RCC 7860 (cell line): ENCODE results near the gene PAM.
A peak's percentile ranks its signal among the peaks of the same experiment; 100 is the strongest.

Source experiments
- DNase-seq: peaks from one replicate; pipeline ENCODE4 v3.0.0-alpha.2; 2015; ENCODE audit warnings: low spot score
- FAIRE-seq: peaks from 2 replicates; lab custom pipeline; 2012; peaks lifted over from hg19 to GRCh38; lab: Jason Lieb, UNC

PAM gene

DNA sequence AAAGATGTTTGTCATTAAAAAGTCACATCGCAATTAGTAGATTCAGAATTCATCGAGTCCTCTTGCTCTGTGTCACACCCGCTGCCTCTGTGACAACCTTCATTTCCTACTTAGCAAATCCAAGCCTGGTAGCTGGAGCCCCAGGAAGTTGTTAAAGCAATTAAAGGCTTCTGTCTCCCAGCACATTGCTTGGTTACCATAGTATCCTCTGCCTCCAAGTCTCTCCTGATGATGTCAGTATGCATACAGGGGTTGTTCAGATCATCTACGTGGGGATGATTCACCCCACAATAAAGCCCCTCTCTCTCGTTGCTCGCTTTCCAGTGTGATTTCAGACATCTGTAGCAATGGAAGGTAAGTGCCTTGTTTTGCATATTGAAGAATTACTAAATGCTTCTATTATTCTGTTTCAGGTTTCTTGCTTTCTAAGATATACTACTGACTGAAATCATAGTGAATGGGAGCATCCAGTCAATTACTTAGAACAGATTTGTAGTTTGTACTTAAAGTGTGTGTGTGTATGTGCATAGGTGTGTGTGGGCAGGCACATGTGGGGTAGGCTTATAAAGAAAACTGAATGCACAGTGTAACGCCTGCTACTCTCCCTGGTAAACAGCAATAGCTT is 52.9 kb downstream of the PAM start:
- FAIRE-seq (no peak), DNase-seq (peak; percentile 75)

DNA sequence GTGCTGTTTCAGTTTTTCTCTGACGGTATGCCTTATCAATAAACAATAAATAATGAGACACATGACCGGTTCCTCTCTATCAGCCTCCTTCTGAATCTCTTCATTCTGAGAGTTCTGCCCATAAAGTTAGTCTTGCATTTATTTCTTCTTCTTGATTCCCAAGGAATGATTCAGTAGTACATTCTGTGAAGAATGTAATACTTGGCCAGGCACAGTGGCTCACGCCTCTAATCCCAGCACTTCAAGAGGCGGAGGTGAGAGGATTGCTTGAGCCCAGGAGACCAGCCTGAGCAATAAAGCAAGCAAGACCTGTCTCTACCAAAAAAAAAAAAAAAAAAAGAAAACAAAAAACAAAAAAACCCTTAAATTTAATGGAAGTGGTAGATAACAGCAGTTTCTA is 53.9 kb downstream of the PAM start:
- FAIRE-seq: peak; percentile 66
- DNase-seq: no peak

DNA sequence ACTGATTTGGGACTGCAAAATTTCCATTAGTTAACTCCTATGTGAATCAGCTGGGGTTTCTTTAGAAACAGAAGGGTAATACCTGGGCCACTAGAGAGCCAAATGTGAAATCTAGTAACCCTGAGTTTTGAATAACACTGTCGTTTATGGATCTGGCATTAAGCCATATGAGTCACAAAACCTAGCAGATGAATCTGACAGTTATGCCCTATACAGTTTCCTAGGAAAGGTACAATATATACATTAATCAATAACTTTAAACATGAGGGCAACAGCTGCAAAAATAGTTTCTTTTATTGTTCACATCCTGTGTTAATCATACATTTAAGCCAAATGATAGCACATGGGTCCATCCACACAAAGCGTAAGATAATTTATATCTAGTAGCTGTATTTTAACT is 56.9 kb downstream of the PAM start:
- FAIRE-seq (peak; percentile 92), DNase-seq (peak; percentile 72)

DNA sequence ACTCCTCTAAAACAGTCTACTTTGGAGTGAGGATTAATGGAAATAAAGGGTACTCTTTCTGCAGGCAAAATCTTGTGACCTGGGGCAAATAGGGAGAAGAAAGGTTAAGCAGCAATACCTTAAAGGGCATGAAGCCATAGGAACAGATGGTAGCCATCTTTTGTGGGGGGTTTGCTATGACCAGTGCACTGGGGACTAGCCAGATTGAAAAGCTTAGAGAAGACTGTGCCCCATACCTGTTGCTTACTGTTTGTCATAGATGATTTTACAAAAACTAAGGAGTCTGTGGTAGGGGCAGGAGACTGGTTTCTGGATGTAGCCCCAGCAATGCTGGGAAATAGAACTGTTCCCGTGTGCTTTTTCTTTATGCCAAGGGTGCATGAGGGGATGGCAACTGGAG is 58.6 kb downstream of the PAM start:
- FAIRE-seq (no peak), DNase-seq (no peak)

DNA sequence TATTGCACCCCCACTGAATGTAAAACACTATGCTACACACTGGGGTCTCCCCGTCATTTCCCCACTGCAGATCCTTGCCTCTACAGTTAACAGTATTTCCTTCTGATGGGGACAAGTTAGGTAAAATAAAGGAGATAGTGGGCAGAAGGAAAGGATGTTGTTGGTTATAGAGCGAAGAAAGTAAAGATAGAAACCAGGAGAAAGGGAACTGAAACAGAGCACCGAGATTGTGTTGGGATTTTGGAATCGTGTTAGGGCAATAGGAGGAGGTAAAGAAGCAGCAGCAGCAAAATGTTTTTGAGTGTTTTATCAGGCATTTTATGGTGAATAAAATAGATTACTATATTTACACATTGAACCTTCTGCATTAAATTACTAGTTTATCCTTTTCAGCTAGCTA is 60.0 kb downstream of the PAM start:
- FAIRE-seq: no peak
- no peak for DNase-seq

DNA sequence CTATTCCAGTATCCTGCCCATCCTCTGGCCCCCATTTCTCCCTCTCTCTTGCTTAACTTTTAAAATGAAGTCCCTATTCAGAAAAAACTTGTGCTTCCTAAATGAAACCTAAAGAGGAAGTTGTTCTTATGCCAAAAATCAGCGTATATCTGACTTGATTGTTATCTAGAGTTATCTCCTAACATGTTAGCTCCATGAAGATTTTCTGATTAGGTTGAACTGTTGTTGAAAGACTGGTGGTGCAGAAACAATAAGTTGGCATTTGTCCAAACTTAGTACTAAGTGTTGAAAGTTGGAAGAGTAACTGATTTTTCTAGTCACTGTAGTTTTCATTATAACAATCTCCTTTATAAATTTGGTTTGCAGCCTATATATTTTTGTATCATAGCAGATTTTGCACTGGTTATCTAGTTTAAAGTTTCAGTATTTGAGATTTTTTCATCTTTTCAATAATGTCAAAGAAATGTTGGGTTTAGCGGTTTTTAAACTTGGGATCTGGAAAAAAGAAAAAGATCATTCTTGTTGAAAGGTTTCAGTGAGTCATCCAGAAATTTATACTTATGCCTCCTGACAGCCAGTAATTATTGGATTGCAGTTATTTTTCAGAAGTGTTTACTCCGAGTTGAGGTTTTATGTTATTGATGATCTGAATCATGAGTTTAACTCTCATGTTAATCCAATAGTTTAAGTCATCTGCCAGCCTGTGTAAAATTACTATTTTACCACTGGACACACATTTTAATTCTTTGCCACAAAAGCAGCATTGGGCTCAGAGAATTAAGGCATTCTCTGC is 60.6 kb downstream of the PAM start:
- DNase-seq (no peak), FAIRE-seq (peak; percentile 33)

DNA sequence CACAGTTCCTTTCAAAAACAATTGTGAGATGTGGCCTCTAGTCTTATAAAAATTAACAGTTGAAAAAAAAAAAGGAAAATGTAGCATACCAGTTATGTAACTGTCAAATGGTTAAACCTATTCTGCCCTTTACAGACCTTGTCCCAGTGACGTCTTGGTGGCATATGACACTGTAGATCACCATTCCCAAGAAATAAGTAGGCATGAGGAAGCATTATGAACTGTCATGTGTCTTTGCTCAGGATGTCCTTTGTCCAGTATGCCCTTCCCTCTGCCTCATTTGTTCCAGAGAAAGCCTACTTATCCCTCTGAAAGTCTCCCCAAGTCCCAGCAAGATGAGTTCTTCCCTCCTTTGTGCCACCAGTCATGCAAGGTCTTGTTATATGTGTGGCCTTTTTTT is 63.2 kb downstream of the PAM start:
- FAIRE-seq: no peak
- no peak for DNase-seq

DNA sequence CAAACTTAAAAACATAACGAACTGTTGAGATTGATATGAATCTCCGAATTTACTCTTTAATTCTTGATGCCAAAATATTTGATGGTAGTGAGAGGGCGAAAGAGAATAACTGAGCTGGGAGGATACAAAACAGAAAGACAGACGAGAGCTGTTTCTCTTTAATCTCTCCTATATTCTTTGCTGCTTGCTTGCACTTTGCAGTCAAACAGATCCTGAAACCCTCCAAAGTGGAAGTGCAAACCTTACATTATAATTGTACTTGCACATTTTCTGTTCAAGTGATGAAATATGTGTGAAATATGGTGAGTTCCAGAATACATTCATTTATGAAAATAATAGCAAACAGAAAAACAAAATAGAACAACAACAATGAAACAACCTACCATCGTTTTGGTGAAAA is 63.8 kb downstream of the PAM start:
- DNase-seq (no peak), FAIRE-seq (no peak)

DNA sequence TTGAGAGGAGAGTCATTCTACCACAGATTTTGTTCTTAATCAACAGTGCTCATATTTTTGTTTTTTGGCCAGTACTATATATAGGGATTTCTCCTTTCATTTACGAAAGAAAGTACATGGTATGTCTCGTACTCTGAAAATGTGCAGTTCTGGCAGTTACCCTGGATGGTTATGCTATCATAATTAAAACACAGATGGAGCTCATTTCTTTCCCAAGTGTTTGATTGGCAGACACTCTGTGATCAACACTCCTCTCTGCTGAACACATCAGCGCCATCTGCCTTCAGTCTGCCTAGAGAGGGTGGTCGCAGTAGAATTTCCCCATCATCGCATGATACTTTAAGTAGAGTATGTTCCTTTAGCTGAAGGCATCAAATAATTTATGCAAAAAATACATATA is 64.5 kb downstream of the PAM start:
- FAIRE-seq (no peak), DNase-seq (no peak)

DNA sequence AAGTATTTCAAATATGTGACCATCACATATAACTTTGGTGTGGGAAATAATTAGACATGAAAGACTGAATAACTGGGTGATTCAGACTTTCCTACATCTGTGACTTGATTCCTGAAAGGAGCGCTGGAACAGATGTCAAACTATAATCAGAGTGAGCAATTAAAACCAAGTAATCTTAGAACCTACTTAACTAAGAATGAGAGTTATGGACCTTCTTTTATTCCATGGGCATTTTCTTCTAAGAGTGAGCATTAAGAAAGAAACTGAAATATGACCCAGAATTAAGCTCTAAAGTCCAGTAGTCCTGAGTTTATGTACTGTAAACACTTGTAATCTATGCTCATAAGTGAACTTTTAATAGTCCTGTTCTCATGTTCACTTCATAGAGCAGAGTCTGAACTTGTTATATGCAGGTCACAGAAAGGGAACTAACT is 68.4 kb downstream of the PAM start:
- peak; percentile 29 for DNase-seq

DNA sequence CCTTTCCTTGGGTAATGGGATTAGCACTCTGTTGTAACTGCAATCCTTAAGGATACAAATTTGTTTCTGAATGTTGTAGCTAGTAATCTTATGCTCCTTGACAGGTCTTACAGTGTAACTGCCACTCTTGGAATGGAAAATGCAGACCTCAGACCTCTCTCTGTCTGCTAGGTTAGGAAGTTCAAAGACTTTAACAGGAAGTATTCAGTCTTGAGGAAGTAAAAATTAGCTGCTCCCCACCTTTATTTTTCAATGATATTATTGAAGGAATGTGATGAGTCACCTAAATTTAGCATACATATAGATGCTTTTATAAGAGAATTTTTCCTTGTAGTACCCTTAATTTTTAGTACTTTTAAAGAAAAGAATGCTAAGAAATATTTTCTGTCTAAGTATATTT is 71.5 kb downstream of the PAM start:
- no peak for FAIRE-seq
- no peak for DNase-seq

More for the DNA sequence above, 68.4 kb downstream of the PAM start:
- FAIRE-seq: peak; percentile 85

DNA sequence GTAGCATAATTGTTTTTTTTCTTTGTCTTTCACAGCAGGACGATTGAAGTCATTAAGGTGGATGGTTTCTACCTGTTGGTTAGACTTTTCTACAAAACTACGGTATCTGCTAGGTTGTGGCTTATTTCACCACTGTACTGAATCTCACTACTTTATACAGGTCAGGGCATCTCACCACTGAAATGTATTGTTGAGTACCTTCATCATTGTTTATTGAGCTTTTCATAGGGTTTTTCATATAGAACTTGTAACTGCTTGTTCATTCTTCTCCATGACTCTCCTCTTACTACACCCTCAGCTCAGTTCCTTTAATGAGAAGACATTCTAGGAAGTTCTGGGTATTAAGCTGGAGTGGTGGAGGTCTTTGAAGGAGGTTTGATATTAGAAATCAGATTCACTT is 75.1 kb downstream of the PAM start:
- no peak for FAIRE-seq

DNA sequence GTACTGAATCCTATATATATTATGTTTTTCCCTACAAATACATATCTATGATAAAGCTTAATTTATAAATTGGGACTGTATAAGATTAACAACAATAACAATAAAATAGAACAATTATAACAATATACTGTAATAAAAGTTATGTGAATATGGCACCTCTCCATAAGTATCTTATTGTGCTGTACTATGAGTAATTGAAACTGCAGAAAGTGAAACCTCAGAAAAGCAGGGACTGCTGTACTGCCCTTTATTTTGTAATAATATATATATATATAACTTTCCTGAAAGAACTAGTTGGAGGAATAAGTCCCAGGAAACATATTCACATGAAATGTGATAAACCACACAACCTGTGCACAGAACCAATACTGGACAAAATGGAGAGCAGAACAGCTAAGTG is 77.3 kb downstream of the PAM start:
- DNase-seq (no peak), FAIRE-seq (no peak)

More for the DNA sequence above, 75.1 kb downstream of the PAM start:
- no peak for DNase-seq

DNA sequence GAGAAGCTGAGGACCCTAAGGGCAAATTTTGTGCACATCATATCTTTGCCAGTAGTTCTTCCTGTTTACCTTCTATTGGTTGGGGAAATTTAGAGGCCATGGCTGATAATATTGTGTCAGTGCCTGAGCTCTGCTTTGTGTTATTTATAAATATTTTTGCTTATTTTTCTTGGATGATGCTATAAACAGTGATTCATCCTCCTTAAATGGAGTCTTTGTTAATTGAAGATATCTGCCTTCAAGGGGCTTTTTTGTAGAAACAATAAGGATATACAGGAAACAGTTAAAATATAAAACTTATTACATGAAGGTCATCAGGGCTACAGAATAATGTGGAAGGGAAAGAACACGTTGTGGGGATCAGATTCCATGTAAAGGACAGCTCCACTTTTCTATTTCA is 78.0 kb downstream of the PAM start:
- no peak for FAIRE-seq
- no peak for DNase-seq

DNA sequence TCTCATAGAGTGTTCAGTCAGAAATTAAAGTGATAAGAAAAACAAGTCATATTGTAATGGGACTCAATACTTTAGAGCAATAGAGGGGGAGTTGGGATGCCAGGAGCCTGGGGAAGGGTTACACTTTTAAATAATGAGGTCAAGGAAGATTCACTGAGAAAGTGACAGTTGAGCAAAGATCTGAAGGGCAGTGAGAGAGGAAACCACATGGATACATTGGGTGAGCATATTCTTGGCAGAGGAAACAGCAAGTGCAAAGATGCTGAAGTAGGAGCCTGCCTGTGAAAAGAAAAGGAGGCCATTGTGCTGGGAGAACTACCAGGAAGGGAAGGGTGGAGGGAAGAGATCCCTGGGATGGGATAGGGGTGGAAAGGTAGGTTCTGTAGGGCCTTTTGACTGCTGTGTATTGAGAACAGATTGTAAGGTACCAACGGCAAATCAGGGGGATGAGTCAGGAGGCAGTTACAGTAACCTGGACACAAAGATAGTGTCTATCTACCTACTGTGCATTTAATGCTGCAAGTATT is 79.4 kb downstream of the PAM start:
- FAIRE-seq (no peak), DNase-seq (no peak)

DNA sequence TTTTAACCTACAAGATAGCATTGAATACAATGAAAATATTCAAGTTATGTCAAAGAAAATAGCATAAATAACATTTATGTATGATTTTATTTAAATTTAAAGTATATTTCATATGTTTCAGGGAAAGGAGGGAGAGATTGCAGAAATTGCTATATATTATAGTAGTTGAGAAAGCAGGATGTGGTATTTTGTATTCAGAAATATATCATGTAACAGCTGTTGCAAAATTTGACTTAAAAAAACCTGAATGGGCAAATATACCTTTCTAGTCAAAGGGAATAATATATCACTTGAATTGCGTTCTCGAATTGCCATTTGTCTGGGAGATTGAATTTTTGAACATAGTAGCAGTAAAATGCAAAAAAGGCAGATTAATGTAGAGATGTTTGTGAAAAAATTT is 80.6 kb downstream of the PAM start:
- FAIRE-seq: no peak
- no peak for DNase-seq

DNA sequence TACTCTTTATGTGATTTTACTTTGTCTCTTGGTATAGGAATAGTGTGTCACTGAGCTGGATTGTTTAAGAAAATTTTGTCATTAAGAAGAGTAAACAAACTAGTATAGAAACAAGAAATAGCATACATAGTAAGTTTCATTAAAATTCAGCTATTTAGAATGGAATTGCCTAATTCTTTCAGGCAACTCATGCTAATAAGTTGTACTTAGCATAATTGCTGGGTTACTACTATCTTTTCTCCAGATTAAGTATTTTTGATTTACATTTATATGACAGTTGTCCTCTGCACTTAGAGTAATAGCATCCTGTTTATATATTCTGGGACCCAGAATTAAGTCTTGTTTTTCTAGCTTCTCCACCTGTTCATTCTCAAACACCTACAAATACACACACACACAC is 85.9 kb downstream of the PAM start:
- no peak for FAIRE-seq

DNA sequence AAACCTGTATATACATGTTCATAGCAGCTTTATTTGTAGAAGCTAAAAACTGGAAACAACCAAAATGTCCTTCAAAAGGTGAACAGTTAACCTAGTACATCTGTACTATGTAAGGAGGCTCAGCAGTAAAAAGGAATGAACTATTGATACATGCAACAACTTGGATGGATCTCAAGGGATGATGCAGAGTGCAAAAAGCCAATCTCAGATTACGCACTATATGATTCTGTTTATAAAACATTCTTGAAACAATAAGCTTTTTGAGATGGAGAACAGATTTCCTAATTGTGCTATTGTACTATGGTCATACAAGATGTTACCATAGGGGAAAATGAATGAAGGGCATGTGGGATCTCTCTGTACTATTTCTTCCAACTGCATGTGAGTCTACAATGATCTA is 88.9 kb downstream of the PAM start:
- FAIRE-seq: no peak
- no peak for DNase-seq

More for the DNA sequence above, 85.9 kb downstream of the PAM start:
- no peak for DNase-seq

DNA sequence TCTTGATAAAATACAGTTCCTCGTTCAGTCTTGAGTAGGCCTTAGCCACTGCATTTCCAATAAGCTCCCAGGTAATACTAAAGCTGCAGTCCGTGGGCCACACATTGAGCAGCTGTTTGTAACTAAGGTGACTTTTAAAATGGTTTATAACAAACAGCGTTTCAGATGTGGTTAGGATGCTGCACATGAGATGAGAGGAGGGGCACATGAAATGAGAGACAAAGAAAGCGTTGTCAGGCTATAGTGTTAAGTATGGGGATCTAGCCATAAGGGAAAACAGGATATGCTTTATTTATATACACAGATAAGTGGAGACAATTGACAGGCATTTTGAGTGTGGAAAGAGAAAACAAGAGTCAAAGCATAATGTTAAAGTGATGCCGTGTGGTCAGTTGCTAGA is 89.9 kb downstream of the PAM start:
- FAIRE-seq (no peak), DNase-seq (no peak)

DNA sequence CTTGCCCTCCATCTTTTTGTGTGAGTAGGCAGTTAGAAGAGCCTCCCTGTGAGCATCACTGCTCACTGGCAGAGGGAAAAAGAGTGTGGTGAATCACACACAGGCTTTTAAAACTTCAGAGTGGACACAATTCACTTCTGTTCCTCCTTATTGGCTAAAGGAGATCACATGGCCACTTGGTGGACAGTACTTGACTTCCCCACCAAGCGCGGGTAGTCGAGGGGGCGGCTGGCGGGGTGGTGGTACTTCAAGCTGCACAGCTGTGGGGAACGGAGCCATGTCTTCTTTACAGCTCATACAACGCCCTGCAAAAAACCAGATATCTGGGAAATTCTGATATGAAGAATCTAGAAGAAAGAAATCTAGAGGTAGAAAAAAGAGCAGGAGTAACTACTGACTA is 95.4 kb downstream of the PAM start:
- no peak for FAIRE-seq
- DNase-seq: no peak

DNA sequence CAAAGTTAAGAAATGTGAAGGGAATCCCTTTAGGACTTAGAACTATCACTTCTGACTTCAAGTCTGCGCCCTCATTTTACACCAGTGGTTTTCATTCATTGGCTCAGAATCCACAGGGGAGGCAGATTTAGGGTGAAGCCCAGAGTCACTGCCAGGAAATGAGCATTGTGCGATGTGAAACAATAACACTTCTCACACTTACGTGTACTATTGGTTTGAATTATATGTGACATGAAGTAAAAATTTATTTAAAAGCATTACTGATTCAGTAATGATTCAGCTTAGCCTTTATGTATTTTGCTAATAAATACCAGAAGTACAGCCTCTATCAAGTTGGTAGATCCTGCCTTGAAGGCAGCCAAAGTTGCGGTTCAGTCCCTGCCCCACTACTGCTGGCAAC is 98.6 kb downstream of the PAM start:
- no peak for DNase-seq
- FAIRE-seq: no peak

DNA sequence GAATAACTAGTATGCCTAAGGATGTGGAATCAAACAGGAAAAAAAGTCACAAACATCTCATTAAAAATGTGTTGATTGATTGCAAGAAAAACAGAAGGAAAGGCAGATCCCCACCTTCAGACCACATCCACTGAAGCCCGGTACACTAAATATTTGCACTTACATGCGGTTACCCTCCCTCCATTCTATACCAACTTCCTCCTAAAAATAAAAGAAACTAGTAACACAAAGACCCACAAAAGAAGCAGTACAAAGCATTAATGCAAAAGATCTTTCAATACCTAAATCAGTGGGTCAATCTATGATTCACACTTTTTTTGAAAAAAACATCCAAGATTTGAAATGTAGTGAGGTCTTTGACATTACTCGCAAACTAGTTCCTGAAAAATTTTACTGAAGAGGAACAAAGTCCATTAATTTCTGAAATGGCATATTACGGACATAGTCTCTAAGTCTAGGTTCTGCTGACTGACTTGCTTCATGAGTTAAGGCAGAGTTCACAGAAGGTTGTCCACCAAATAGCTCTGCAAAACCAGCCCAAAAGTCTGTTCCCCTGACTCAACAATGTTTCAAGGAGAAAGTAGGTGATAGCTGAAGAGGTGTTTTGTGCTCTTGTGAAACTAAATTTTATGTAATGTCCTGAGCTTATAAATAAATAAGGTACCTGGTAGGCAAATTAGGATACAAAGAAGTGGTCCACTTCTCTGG is 100.7 kb downstream of the PAM start:
- DNase-seq (no peak), FAIRE-seq (no peak)
